GM18507 (cell line): ENCODE measurements around the gene STXBP6.

Experiments used
- DNase-seq: peaks from one replicate; pipeline ENCODE4 v3.0.0; 2011; ENCODE audit warnings: low read depth; ENCODE audit not compliant: insufficient read length; ENCODE audit errors: extremely low spot score
- FAIRE-seq: peaks from 2 replicates; lab custom pipeline; 2011; peaks lifted over from hg19 to GRCh38; lab: Jason Lieb, UNC

Gene STXBP6

DNA sequence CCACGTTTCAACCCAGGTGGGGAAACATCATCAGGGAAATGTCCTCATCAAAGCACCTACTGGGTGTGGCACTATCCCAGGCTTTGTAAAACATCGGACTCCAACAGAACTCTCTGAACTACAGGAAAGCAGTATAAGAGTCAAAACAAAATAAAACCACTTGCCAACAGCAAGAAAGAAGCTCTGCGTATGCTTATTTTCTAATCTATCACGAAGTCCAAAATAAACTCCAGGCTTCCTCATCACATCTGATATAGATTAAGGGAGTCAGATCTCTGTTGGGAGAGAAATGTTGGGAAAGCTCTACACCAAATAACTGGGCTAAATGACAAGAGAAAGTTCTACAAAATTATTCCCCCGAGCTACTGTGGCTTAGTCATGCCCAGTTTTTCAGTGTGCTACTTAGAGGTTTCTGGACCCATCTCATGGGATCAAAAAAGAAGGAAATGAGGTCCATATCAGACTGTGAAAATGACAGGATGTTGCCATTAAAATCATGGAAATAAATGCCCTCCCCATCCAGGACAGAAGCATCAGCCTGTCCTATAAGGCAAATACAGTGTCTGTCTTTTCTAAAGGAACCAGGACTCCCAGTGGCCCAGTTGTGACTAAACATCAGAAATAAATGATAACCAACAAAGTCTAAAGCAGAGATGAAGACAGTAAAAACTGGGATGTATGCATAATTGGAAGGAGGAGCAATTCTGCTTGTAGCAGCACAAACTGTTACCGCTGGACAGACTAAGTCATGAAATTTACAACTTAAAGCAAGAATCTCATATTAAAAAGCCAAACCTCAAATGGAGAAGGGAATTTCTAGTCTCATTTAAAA lies 149.5 kb downstream of the STXBP6 start:
- FAIRE-seq, result no peak

GRCh38 chr14:24897793-24898192 lies 152.2 kb downstream of the STXBP6 start:
- DNase-seq (no peak), FAIRE-seq (no peak)

More for the DNA sequence above, 149.5 kb downstream of the STXBP6 start:
- DNase-seq, result no peak

GRCh38 chr14:24895622-24896021 lies 154.3 kb downstream of the STXBP6 start:
- no peak for FAIRE-seq

GRCh38 chr14:24895243-24895583 lies 154.7 kb downstream of the STXBP6 start:
- FAIRE-seq, result no peak

More at GRCh38 chr14:24895622-24896021, 154.3 kb downstream of the STXBP6 start:
- no peak for DNase-seq

GRCh38 chr14:24894583-24895242 lies 155.2 kb downstream of the STXBP6 start:
- no peak for FAIRE-seq
- DNase-seq, result no peak

More at GRCh38 chr14:24895243-24895583, 154.7 kb downstream of the STXBP6 start:
- no peak for DNase-seq

DNA sequence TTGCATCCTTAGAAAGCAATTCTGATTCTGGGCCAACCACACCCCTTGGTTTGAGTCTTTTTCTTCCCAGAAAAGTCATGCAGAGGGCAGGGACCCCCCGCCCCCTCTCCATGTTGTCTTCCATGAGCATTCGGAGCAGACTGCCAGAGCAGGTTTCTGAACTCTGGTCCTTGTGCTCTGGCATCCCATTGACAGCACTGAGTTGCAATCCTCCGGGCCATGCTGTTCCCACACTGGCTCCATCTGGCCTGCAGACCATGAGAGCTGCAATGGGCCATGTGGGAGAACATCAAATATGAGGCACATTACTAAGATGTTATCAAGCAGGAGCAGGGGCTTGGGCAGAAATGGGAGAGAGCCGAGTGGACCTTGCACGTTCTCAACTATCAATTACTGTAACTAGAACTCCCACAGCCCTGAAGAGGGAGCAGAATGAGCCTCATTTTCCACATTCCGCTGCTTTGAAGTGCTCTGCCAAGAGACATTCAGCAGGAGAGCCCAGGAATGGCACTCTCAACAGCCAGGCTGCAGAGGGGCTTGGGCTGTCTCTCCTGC lies 157.4 kb downstream of the STXBP6 start:
- FAIRE-seq (no peak), DNase-seq (no peak)

DNA sequence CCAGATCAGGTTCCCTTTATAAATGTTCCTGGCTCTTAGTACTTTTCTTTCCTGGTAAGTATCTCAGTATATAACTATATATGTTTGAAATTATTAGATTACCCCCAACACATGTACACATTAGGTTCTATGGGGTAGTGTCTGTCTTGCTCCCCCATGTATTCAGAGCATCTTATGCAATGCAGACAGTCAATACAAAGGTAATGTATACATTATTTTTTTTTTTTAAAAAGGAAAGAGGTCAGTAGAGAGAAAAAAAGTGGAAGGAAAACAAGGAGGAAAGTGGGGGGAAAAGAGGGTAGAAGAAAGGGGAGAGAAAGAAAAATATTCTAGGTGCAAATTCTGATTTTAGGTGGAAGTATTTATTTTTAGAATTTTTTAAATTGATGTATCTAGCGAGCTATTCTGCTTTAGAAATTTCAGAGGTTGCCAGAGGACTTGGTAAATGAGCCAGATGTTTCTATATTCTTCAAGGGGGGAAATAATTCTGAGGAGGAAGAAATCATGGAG lies 157.9 kb downstream of the STXBP6 start:
- FAIRE-seq, result no peak
- DNase-seq, result no peak

DNA sequence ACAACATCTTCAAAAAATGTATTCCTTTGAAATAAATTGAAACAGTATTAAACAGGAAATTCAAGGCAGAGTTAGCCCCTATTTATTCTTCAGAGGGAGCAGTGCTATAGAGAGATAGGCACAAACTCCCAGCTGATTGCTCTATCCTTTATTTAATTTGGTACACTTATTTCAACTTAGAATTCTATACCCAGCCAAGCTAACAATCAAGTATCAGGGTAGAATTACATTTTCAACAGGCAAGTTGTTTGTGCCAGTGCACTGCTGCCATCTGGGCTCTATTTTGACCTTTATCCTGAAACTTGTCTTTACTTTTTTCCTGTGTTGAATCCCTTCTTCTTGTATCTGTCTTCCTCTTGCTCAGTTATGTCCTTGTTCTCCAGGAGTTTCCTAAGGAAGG lies 159.2 kb downstream of the STXBP6 start:
- no peak for FAIRE-seq

DNA sequence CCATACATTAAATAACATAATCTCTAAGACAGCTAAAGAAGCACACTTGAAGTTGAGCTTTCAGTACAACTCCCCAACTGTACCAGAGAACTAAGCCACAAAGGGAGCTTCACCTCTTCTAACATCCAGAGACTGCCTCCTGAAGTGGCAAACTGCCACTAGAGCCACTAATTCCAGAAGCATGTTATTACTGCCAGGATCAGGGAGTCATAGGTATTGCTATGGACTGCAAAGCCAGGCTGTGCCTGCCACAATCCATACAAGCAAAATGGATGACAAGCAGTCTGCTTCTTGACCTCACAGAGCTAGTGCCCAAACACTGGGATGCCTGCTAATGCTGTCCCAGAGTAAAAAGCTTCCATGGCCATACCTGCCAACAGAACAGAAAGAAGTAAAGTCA lies 160.1 kb downstream of the STXBP6 start:
- FAIRE-seq (no peak), DNase-seq (no peak)

More for the DNA sequence above, 159.2 kb downstream of the STXBP6 start:
- no peak for DNase-seq

GRCh38 chr14:24888532-24888931 lies 161.4 kb downstream of the STXBP6 start:
- no peak for DNase-seq
- no peak for FAIRE-seq

DNA sequence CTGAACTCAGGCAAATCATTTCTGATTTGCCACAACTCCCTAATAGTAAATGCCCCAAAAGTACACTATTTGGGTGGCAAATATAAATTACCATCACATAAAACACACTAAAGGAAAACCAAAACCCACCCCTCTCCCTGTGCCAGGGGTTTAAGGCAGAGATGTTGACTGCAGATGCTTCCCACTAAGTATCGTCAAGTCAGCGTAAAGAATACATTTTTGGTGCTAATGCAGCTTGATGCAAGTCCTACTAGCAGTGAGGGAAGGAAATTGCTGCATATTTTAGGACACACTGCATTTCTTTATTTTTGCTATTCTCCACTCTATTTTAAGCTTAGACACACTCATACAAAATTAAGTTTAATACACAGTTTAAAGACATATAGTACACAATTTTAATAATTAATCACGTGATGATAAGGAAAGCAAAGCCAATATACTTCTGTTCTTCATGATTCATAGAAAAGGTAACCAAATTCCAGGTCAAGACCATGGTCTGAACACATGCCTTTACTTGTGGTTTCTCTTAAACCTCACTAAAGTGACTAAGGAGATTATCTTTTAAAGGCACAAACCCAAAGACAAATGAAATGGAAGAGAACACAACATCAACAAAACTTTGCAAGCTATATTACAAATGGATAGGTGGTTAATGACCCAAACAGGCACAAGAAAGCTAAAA lies 162.2 kb downstream of the STXBP6 start:
- FAIRE-seq (no peak), DNase-seq (no peak)

GRCh38 chr14:24885410-24885913 lies 164.5 kb downstream of the STXBP6 start:
- DNase-seq (no peak), FAIRE-seq (no peak)

DNA sequence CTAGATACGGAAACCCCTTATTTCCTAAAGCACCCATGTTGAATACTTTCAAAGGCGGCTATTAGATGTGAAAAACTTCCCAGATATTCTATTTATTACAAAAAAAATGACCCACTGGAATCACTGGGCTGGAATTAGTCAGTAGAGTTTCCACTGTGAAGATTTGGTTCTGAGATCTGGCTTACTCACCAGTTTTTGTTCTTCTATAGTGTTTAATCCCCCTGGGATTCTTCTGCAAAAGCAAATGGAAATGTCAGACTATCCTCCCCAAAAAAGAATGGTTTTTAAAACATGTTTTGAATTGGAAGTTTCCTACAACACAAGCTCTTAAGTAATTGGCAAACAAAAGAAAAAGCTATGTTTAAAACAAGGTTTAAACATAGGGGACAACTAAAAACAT lies 166.4 kb downstream of the STXBP6 start:
- FAIRE-seq (no peak), DNase-seq (no peak)

- FAIRE-seq (no peak), DNase-seq (no peak)
Observed at GRCh38 chr14:24881116-24881893, 168.6 kb downstream of the STXBP6 start.

GRCh38 chr14:24880689-24881088 lies 169.3 kb downstream of the STXBP6 start:
- no peak for FAIRE-seq
- DNase-seq, result no peak

- FAIRE-seq (no peak), DNase-seq (no peak)
Observed at GRCh38 chr14:24879661-24880386, 170.1 kb downstream of the STXBP6 start.

GRCh38 chr14:24876996-24877395 lies 173.0 kb downstream of the STXBP6 start:
- DNase-seq, result no peak
- FAIRE-seq, result no peak
